HepG2 (cell line): ENCODE results near the gene FFAR1. TPM values are rescaled to one million over a fixed set of nuclear protein-coding genes. Genes with fewer than 3 reads are reported as not detected.

ENCODE experiments used
- ARHGAP35 ChIP-seq: sonication (generic); formaldehyde crosslinking; IDR thresholded peaks from 2 replicates; pipeline ENCODE4 v1.9.0; 2022; ENCODE audit warnings: mild to moderate bottlenecking, inconsistent platforms, moderate library complexity, missing genetic modification reagents, borderline replicate concordance
- GFI1 ChIP-seq: sonication (generic); formaldehyde crosslinking; IDR thresholded peaks from 2 replicates; pipeline ENCODE4 v1.5.0; 2020; ENCODE audit warnings: missing genetic modification reagents, mild to moderate bottlenecking, borderline replicate concordance
- GPN1 ChIP-seq: sonication (generic); formaldehyde crosslinking; IDR thresholded peaks from 2 replicates; pipeline ENCODE4 v1.5.1; 2020; ENCODE audit warnings: missing genetic modification reagents, borderline replicate concordance
- HIVEP1 ChIP-seq: sonication (generic); formaldehyde crosslinking; IDR thresholded peaks from 2 replicates; pipeline ENCODE4 v1.4.0; 2020; ENCODE audit warnings: mild to moderate bottlenecking, missing genetic modification reagents
- KDM5A ChIP-seq: fragments of 200-600 bp; sonication (generic); IDR thresholded peaks from 2 replicates; pipeline ENCODE4 v1.7.0; 2018; ENCODE audit warnings: antibody characterized with exemption, mild to moderate bottlenecking, low read length, borderline replicate concordance
- PITX1 ChIP-seq: sonication (generic); formaldehyde crosslinking; IDR thresholded peaks from 2 replicates; pipeline ENCODE4 v1.5.1; 2020; ENCODE audit warnings: mild to moderate bottlenecking, missing genetic modification reagents
- SMAD1 ChIP-seq: sonication (generic); formaldehyde crosslinking; IDR thresholded peaks from 2 replicates; pipeline ENCODE4 v1.4.0; 2020; ENCODE audit warnings: missing genetic modification reagents, low read depth, mild to moderate bottlenecking, borderline replicate concordance
- SOX6 ChIP-seq, 2 experiments: fragments of 450-650 bp in 1 of 2; sonication (generic) in 1 of 2; formaldehyde crosslinking in 1 of 2; IDR thresholded peaks; 2 replicates each; pipeline versions ENCODE4 v1.4.0 to v1.6.1; 2017 to 2020; ENCODE audit warnings: antibody characterized with exemption in 1 of 2, mild to moderate bottlenecking in 1 of 2, missing genetic modification reagents in 1 of 2
- SP2 ChIP-seq: sonication (generic); formaldehyde crosslinking; IDR thresholded peaks from 2 replicates; pipeline ENCODE4 v1.5.1; 2020; ENCODE audit warnings: mild to moderate bottlenecking, missing genetic modification reagents
- TP53 ChIP-seq: sonication (generic); formaldehyde crosslinking; conservative IDR thresholded peaks from 2 replicates; pipeline ENCODE4 v1.4.0; 2020; ENCODE audit warnings: missing genetic modification reagents
- ZC3H4 ChIP-seq: sonication (generic); formaldehyde crosslinking; IDR thresholded peaks from 2 replicates; pipeline ENCODE4 v1.4.0; 2020; ENCODE audit warnings: missing genetic modification reagents, borderline replicate concordance
- ZNF430 ChIP-seq: sonication (generic); formaldehyde crosslinking; IDR thresholded peaks from 2 replicates; pipeline ENCODE4 v1.9.0; 2021; ENCODE audit warnings: mild to moderate bottlenecking, missing genetic modification reagents
- ZNF879 ChIP-seq: sonication (generic); formaldehyde crosslinking; IDR thresholded peaks from 2 replicates; pipeline ENCODE4 v1.8.1; 2023; ENCODE audit warnings: missing genetic modification reagents
- ZSCAN29 ChIP-seq: sonication (generic); formaldehyde crosslinking; conservative IDR thresholded peaks from 2 replicates; pipeline ENCODE4 v1.4.0; 2020; ENCODE audit warnings: mild to moderate bottlenecking, missing genetic modification reagents
- polyA plus RNA-seq, 8 experiments: library from polyadenylated mRNA; depleted of rRNA in 3 of 8; stranded (reverse) in 7 of 8; unstranded in 1 of 8; fragments of >200 nt; fragmentation: Illumina TruSeq in 4 of 8; extraction: Trizol in 4 of 8; gene quantifications; 2 replicates each; pipeline versions ENCODE4 v1.2.1 to v1.2.3, GENCODE V29; 2011 to 2016; ENCODE audit warnings: low read depth in 4 of 8, missing spikeins in 1 of 8, mixed read lengths in 1 of 8; ENCODE audit not compliant: insufficient read depth in 1 of 8
- total RNA-seq, 5 experiments: library from RNA; depleted of rRNA; stranded (reverse); fragments of >200 nt; fragmentation: Illumina TruSeq; extraction: Trizol; gene quantifications; 2 replicates each; pipeline ENCODE4 v1.2.3, GENCODE V29; 2016; ENCODE audit warnings: low read depth in 1 of 5
- TF ChIP-seq, protein P1 (sequence below): IDR thresholded peaks from 2 replicates; pipeline ENCODE4 v1.4.0; 2020; ENCODE audit warnings: mild to moderate bottlenecking, missing genetic modification reagents
- TF ChIP-seq, protein P2 (sequence below): sonication (generic); formaldehyde crosslinking; IDR thresholded peaks from 2 replicates; pipeline ENCODE4 v1.8.0; 2022; ENCODE audit warnings: missing genetic modification reagents, mild to moderate bottlenecking, moderate library complexity, borderline replicate concordance
- TF ChIP-seq, protein P3 (sequence below): sonication (generic); formaldehyde crosslinking; IDR thresholded peaks from 2 replicates; pipeline ENCODE4 v1.4.0; 2020; ENCODE audit warnings: mild to moderate bottlenecking, missing genetic modification reagents, borderline replicate concordance

The FFAR1 gene
- total and polyA plus RNA-seq, 2 of the 13 experiments (the other 11 are each of a cell fraction or from before 2014, with no cell fraction given) = not detected

DNA sequence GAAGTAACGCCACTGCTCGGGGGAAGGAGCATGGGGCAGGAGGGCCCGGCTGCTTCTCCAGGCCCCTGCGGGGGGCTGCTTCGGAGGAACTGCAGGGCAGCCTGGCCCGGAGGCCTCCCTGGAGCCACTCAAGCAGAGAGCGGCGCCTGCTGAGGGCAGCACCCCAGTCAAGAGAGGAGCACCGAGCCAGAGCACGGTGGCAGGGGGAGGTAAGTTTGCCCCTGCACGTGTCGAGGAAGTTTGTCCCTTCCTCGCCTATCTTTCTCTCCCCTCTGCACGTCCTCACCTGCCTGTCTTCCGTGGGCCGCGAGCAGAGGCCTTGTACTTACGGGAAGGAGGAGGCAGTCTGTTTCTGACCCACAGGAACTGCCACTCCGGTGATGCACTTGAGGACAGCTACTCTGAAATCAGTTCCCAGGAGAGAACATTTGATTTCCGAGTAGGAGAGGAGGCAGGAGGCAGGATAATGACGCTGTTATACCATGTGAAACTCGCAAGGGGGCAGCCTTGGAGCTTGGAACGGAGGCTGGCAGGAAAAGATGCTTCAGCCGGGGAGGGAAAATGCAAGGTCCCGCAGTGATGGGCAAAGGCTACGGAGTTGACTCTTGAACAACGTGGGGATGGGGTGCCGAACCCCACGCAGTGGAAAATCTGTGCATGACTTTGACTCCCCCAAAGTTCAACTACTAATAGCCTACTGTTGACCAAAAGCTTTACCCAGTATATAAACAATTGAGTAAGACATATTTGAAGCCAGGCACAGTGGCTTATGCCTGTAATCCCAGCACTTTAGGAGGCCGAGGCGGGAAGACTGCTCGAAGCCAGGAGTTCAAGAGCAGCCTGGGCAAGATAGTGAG, 5.0 kb downstream of the FFAR1 start (continued):
- TF ChIP-seq SMAD1 (CRISPR knock-in tag) = no peak; the same call in 1 of the 2 replicates
- TF ChIP-seq, protein P1, sequence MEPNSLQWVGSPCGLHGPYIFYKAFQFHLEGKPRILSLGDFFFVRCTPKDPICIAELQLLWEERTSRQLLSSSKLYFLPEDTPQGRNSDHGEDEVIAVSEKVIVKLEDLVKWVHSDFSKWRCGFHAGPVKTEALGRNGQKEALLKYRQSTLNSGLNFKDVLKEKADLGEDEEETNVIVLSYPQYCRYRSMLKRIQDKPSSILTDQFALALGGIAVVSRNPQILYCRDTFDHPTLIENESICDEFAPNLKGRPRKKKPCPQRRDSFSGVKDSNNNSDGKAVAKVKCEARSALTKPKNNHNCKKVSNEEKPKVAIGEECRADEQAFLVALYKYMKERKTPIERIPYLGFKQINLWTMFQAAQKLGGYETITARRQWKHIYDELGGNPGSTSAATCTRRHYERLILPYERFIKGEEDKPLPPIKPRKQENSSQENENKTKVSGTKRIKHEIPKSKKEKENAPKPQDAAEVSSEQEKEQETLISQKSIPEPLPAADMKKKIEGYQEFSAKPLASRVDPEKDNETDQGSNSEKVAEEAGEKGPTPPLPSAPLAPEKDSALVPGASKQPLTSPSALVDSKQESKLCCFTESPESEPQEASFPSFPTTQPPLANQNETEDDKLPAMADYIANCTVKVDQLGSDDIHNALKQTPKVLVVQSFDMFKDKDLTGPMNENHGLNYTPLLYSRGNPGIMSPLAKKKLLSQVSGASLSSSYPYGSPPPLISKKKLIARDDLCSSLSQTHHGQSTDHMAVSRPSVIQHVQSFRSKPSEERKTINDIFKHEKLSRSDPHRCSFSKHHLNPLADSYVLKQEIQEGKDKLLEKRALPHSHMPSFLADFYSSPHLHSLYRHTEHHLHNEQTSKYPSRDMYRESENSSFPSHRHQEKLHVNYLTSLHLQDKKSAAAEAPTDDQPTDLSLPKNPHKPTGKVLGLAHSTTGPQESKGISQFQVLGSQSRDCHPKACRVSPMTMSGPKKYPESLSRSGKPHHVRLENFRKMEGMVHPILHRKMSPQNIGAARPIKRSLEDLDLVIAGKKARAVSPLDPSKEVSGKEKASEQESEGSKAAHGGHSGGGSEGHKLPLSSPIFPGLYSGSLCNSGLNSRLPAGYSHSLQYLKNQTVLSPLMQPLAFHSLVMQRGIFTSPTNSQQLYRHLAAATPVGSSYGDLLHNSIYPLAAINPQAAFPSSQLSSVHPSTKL (CRISPR knock-in tag) = no peak
- no peak for TF ChIP-seq KDM5A
- TF ChIP-seq ZSCAN29 (CRISPR knock-in tag) = no peak
- no peak for TF ChIP-seq GPN1
- TF ChIP-seq, protein P2, sequence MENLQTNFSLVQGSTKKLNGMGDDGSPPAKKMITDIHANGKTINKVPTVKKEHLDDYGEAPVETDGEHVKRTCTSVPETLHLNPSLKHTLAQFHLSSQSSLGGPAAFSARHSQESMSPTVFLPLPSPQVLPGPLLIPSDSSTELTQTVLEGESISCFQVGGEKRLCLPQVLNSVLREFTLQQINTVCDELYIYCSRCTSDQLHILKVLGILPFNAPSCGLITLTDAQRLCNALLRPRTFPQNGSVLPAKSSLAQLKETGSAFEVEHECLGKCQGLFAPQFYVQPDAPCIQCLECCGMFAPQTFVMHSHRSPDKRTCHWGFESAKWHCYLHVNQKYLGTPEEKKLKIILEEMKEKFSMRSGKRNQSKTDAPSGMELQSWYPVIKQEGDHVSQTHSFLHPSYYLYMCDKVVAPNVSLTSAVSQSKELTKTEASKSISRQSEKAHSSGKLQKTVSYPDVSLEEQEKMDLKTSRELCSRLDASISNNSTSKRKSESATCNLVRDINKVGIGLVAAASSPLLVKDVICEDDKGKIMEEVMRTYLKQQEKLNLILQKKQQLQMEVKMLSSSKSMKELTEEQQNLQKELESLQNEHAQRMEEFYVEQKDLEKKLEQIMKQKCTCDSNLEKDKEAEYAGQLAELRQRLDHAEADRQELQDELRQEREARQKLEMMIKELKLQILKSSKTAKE = no peak
- TF ChIP-seq ZNF879 (CRISPR knock-in tag) = no peak
- no peak for TF ChIP-seq ARHGAP35
- TF ChIP-seq SP2 (CRISPR knock-in tag) = no peak
- TF ChIP-seq PITX1 (CRISPR knock-in tag) = peak; percentile 31; the same call in 1 of the 2 replicates
- TF ChIP-seq TP53 (CRISPR knock-in tag) = no peak
- no peak for TF ChIP-seq ZC3H4
- no peak for TF ChIP-seq HIVEP1 (CRISPR knock-in tag)
- TF ChIP-seq ZNF430 (CRISPR knock-in tag) = no peak
- TF ChIP-seq, protein P3, sequence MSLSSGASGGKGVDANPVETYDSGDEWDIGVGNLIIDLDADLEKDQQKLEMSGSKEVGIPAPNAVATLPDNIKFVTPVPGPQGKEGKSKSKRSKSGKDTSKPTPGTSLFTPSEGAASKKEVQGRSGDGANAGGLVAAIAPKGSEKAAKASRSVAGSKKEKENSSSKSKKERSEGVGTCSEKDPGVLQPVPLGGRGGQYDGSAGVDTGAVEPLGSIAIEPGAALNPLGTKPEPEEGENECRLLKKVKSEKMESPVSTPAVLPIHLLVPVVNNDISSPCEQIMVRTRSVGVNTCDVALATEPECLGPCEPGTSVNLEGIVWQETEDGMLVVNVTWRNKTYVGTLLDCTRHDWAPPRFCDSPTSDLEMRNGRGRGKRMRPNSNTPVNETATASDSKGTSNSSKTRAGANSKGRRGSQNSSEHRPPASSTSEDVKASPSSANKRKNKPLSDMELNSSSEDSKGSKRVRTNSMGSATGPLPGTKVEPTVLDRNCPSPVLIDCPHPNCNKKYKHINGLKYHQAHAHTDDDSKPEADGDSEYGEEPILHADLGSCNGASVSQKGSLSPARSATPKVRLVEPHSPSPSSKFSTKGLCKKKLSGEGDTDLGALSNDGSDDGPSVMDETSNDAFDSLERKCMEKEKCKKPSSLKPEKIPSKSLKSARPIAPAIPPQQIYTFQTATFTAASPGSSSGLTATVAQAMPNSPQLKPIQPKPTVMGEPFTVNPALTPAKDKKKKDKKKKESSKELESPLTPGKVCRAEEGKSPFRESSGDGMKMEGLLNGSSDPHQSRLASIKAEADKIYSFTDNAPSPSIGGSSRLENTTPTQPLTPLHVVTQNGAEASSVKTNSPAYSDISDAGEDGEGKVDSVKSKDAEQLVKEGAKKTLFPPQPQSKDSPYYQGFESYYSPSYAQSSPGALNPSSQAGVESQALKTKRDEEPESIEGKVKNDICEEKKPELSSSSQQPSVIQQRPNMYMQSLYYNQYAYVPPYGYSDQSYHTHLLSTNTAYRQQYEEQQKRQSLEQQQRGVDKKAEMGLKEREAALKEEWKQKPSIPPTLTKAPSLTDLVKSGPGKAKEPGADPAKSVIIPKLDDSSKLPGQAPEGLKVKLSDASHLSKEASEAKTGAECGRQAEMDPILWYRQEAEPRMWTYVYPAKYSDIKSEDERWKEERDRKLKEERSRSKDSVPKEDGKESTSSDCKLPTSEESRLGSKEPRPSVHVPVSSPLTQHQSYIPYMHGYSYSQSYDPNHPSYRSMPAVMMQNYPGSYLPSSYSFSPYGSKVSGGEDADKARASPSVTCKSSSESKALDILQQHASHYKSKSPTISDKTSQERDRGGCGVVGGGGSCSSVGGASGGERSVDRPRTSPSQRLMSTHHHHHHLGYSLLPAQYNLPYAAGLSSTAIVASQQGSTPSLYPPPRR = 0 out of 2 replicates have a peak, but pooled peaks have one; percentile 12
- TF ChIP-seq SOX6 (IDR thresholded peaks at IDR 0.05) = no peak
- TF ChIP-seq SOX6 (CRISPR knock-in tag; IDR thresholded peaks at IDR 0.05) = peak; percentile 27; the same call in 1 of the 2 replicates
- no peak; the same call in 1 of the 2 replicates for TF ChIP-seq GFI1
